GM20000 (cell line): ENCODE results near the gene NUP85.

ENCODE experiments used
- DNase-seq: peaks from one replicate; pipeline ENCODE4 v3.0.0; 2012; ENCODE audit warnings: low spot score
- TF ChIP-seq, protein P1 (sequence below): IDR thresholded peaks from 2 replicates; pipeline ENCODE4 v1.5.1; 2012; ENCODE audit warnings: mild to moderate bottlenecking, control low read depth; ENCODE audit errors: extremely low read depth, missing control alignments

The NUP85 gene

DNA sequence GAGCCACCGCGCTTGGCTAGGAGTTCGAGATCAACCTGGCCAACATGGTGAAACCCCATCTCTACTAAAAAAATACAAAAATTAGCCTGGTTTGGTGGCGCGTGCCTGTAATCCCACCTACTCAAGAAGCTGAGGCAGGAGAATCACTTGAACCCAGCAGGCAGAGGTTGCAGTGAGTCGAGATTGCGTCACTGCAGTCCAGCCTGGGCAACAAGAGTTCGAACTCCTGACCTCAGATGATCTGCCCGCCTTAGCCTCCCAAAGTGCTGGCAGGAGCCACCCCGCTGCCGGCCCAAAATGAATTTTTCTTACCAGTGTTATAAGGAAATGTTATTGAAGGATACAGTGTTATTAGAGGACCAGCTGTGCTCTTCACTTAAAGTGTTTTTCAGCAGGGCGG is 2.3 kb downstream of the NUP85 start:
- TF ChIP-seq, protein P1, sequence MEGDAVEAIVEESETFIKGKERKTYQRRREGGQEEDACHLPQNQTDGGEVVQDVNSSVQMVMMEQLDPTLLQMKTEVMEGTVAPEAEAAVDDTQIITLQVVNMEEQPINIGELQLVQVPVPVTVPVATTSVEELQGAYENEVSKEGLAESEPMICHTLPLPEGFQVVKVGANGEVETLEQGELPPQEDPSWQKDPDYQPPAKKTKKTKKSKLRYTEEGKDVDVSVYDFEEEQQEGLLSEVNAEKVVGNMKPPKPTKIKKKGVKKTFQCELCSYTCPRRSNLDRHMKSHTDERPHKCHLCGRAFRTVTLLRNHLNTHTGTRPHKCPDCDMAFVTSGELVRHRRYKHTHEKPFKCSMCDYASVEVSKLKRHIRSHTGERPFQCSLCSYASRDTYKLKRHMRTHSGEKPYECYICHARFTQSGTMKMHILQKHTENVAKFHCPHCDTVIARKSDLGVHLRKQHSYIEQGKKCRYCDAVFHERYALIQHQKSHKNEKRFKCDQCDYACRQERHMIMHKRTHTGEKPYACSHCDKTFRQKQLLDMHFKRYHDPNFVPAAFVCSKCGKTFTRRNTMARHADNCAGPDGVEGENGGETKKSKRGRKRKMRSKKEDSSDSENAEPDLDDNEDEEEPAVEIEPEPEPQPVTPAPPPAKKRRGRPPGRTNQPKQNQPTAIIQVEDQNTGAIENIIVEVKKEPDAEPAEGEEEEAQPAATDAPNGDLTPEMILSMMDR, result no peak
- DNase-seq, result no peak

DNA sequence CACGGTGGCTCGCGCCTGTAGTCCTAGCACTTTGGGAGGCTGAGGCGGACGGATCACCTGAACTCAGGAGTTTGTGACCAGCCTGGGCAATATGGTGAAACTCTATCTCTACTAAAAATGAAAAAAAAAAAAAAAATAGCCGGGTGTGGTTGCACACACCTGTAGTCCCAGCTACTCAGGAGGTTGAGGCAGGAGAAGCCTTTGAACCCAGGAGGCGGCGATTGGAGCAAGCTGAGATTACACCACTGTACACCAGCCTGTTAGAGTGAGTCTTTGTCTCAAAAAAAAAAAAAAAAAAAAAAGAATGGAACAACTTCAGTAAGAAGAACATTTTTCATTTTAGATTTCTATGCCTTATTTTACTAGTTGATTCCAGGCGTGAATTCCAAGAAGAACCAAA is 2.7 kb downstream of the NUP85 start:
- DNase-seq, result no peak
- TF ChIP-seq, protein P1, result no peak

DNA sequence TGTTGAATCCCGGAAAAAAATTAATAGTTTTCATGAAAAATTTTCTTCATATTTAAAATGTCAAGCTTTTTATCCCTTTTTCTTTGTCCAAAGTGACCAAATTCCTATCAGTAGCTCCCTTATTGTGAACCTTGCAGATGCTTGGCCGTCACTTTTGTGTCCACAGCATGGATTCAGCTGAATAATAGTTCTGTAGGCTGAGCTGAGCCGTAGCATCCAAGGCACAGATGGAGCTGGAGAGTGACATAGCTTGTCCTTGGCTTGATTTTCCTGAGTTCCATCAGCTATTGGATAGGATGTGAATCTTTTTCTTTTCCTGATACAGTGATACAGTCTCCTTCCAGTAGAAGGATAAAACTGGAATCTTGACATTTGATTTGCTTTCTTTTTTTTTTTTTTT is 3.6 kb downstream of the NUP85 start:
- TF ChIP-seq, protein P1, result no peak
- no peak for DNase-seq

DNA sequence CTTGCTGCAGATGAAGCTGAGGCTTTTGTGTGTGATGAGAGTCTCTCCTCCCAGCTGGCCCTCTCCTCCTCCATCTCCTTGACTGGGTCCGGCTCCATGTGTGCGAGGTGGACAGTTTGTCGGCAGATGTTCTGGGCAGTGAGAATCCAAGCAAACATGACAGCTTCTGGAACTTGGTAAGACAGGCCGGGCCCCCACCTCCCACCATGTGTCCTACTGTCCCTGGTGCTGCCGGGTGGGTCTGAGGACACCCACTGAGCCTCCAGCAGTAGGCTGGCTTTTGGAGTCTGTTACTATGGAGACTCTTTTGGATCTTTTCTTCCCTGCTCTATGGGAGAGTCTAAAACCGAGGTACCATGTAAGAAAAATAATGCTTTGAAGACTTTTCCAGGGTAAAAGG is 12.7 kb downstream of the NUP85 start:
- DNase-seq, result no peak
- TF ChIP-seq, protein P1, result no peak

DNA sequence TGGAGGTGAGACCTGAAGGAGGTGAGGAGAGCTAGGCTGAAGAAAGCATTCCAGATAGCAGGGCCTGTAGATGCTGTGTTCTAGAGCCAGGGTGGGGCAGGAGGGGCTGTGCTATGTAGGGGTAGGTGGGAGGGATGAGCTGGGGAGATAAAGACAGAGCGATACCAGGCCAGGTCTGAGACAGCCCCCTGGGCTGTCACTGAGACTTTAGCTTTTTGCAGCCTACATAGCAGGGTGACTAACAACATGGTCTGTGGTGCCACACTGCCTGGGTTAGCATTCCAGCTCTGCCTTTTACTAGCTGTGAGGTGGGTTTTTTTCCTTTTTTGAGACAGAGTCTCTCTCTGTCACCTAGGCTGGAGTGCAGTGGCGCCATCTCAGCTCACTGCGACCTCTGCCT is 14.3 kb downstream of the NUP85 start:
- TF ChIP-seq, protein P1, result no peak
- DNase-seq, result no peak

DNA sequence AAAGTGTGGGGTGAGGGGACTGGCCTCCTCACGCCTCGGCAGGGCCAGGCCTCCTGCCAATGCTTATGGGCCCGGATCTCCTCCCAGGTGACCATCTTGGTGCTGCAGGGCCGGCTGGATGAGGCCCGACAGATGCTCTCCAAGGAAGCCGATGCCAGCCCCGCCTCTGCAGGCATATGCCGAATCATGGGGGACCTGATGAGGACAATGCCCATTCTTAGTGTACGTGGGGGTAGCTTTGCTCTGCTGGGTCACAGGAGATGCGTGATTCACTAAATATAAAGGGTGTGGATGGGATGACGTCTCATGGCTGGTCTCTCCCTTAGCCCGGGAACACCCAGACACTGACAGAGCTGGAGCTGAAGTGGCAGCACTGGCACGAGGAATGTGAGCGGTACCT is 19.5 kb downstream of the NUP85 start:
- TF ChIP-seq, protein P1, result no peak
- DNase-seq, result no peak

DNA sequence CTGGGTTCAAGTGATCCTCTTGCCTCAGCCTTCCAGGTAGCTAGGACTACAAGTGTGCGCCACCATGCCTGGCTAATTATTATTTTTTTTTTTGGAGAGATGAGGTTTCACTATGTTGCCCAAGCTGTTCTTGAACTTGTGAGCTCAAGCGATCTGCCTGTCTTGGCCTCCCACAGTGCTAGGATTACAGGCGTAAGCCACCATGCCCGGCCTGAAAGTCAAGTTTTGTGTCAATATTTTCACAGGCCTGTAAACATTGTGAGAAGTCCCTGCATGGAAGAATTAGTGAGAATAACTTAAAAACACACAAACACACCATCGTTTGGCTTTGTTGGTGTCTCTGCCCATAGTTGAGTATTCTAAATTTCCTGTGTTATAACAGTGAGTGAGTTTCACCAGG is 22.2 kb downstream of the NUP85 start:
- TF ChIP-seq, protein P1, result no peak
- no peak for DNase-seq

DNA sequence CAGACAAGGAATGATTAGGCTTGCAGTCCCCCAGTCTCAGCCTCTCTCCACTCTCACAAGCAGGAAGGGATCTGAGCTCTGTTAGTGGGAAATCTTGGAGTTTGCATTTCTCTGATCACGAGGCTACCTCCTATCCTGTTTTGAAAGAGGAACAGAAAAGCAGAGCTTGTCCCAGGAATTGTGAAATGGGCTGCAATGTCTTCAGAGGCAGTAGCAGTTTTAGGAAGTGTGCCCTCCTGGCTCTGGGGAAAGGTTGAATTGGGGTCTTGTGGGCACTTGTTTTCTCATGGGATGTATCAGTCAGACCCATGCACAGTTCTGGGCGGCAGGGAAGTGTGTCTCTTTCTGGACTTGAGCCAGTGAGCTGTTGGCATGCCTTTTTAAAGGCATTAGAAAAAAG is 22.8 kb downstream of the NUP85 start:
- TF ChIP-seq, protein P1, result no peak

More for the DNA sequence above, 22.8 kb downstream of the NUP85 start:
- DNase-seq, result no peak
